Loucy (cell line): Measurements from ENCODE around the gene OR10A6.

Source experiments
- EZH2phosphoT487 ChIP-seq: fragments of 200-600 bp; IDR thresholded peaks from 2 replicates; pipeline ENCODE4 v1.6.1; 2018; ENCODE audit warnings: antibody characterized with exemption, mild to moderate bottlenecking, moderate library complexity, borderline replicate concordance
- TF ChIP-seq, protein P1 (sequence below): fragments of 200-600 bp; sonication (generic); conservative IDR thresholded peaks from 2 replicates; pipeline ENCODE4 v1.5.1; 2014; ENCODE audit warnings: mild to moderate bottlenecking, antibody characterized with exemption, low read length

- TF ChIP-seq, protein P1, sequence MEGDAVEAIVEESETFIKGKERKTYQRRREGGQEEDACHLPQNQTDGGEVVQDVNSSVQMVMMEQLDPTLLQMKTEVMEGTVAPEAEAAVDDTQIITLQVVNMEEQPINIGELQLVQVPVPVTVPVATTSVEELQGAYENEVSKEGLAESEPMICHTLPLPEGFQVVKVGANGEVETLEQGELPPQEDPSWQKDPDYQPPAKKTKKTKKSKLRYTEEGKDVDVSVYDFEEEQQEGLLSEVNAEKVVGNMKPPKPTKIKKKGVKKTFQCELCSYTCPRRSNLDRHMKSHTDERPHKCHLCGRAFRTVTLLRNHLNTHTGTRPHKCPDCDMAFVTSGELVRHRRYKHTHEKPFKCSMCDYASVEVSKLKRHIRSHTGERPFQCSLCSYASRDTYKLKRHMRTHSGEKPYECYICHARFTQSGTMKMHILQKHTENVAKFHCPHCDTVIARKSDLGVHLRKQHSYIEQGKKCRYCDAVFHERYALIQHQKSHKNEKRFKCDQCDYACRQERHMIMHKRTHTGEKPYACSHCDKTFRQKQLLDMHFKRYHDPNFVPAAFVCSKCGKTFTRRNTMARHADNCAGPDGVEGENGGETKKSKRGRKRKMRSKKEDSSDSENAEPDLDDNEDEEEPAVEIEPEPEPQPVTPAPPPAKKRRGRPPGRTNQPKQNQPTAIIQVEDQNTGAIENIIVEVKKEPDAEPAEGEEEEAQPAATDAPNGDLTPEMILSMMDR: no peak
- no peak for TF ChIP-seq EZH2phosphoT487
These were observed 41.9 kb upstream of the OR10A6 start for GRCh38 chr11:7973011-7973410.
